Adrenal gland (tissue), 5 donors: ENCODE results near the gene NBEAL2.

Source experiments
- CTCF ChIP-seq, 6 experiments: fragments of 450-650 bp in 4 of 6; fragments of 200-600 bp in 2 of 6; sonication (generic) in 1 of 6; IDR thresholded peaks; 1 replicate in 5 of 6; 2 replicates in 1 of 6; pipeline versions ENCODE4 v1.5.1 to v1.8.0; 2016 to 2021; ENCODE audit warnings: antibody characterized with exemption in 6 of 6, mild to moderate bottlenecking in 2 of 6, moderate library complexity in 1 of 6
- POLR2A ChIP-seq, 2 donors: fragments of 450-650 bp; IDR thresholded peaks; one replicate each; pipeline ENCODE4 v1.6.1; 2017; ENCODE audit warnings: antibody characterized with exemption in 2 of 2, mild to moderate bottlenecking in 2 of 2, moderate library complexity in 1 of 2
- donor health status: DM: no; HTN: no; CAD: no.

- no peak for TF ChIP-seq CTCF (IDR thresholded peaks at IDR 0.05)
- no peak for TF ChIP-seq POLR2A (IDR thresholded peaks at IDR 0.05)
Measured at GRCh38 chr3:46939578-46940445, 39.7 kb upstream of the NBEAL2 start.
